Measurements from ENCODE around the gene ZMYM1. TPM values are rescaled to one million over a fixed set of nuclear protein-coding genes. Genes with fewer than 3 reads are reported as not detected.

Gene ZMYM1
- total RNA-seq: 10 to 100 TPM; 25.9 to 56.0 (median 39.6) TPM

GRCh38 chr1:35079003-35079930 is at the start of gene ZMYM1:
Gene ZMYM1, plus strand, starts transcription at chr1:35079385. Its CDS starts 14,603 bp downstream, at chr1:35093988.
- TF ChIP-seq CTCF (IDR thresholded peaks at IDR 0.05) (peak in 2 of 4 experiments; percentile 6 to 27), POLR2A (IDR thresholded peaks at IDR 0.05) (peak in 1 of 2 donors; percentile 46)
- H3K27ac ChIP-seq: peak within 1 kb of the TSS; percentile 88 to 91
- peak; percentile 77 to 86 for DNase-seq
- peak within 1 kb of the TSS; percentile 46 to 63 for H3K4me3 ChIP-seq
- intact Hi-C loops (cut with DNase I; ENCODE audit: low total_unique reads): no loop called here
- H3K36me3 ChIP-seq: no peaks in the 10 kb centered on the region
- no peaks in the 10 kb centered on the region for H3K27me3 ChIP-seq
- no peaks in the 10 kb centered on the region for H3K9me3 ChIP-seq
- peaks cover 0 to 6% of the 10 kb centered on the region in 2 donors for H3K4me1 ChIP-seq

GRCh38 chr1:35029761-35030160 is 49.4 kb upstream of the ZMYM1 start:
- Histone ChIP-seq H3K36me3 (no peaks in the 10 kb centered on the region), H3K4me3 (no peak overlapping the region), H3K27ac (no peak overlapping the region), H3K9me3 (no peaks in the 10 kb centered on the region), H3K4me1 (peaks cover 7% of the 10 kb centered on the region in 2 donors), H3K27me3 (no peaks in the 10 kb centered on the region)
- intact Hi-C loops (cut with DNase I; ENCODE audit: low total_unique reads): no loop called here
- TF ChIP-seq CTCF (IDR thresholded peaks at IDR 0.05) (no peak), POLR2A (IDR thresholded peaks at IDR 0.05) (no peak)
- no peak for DNase-seq

GRCh38 chr1:35030338-35030737 is 48.8 kb upstream of the ZMYM1 start:
- Histone ChIP-seq H3K4me1 (peaks cover 7% of the 10 kb centered on the region in 2 donors), H3K9me3 (no peaks in the 10 kb centered on the region), H3K27ac (peak overlapping the region; percentile 92 to 95), H3K27me3 (no peaks in the 10 kb centered on the region), H3K36me3 (no peaks in the 10 kb centered on the region), H3K4me3 (peak overlapping the region; percentile 48 to 76)
- TF ChIP-seq POLR2A (IDR thresholded peaks at IDR 0.05) (no peak), CTCF (IDR thresholded peaks at IDR 0.05) (no peak)
- no peak for DNase-seq
- intact Hi-C loops (cut with DNase I; ENCODE audit: low total_unique reads): no loop called here

GRCh38 chr1:35030756-35031446 is 48.3 kb upstream of the ZMYM1 start:
- intact Hi-C loops (cut with DNase I; ENCODE audit: low total_unique reads): no loop called here
- H3K4me1 ChIP-seq: peaks cover 7% of the 10 kb centered on the region in 2 donors
- no peaks in the 10 kb centered on the region for H3K27me3 ChIP-seq
- peak overlapping the region; percentile 48 to 76 for H3K4me3 ChIP-seq
- H3K27ac ChIP-seq: peak overlapping the region; percentile 92 to 95
- TF ChIP-seq POLR2A (IDR thresholded peaks at IDR 0.05): no peak
- TF ChIP-seq CTCF (IDR thresholded peaks at IDR 0.05): no peak
- DNase-seq: peak; percentile 23 to 24
- no peaks in the 10 kb centered on the region for H3K36me3 ChIP-seq
- no peaks in the 10 kb centered on the region for H3K9me3 ChIP-seq

- Histone ChIP-seq H3K9me3 (no peaks in the 10 kb centered on the region), H3K4me3 (peak overlapping the region in 1 of 2 donors; percentile 48), H3K36me3 (no peaks in the 10 kb centered on the region), H3K27me3 (no peaks in the 10 kb centered on the region), H3K27ac (peak overlapping the region in 1 of 2 donors; percentile 92), H3K4me1 (peaks cover 7% of the 10 kb centered on the region in 2 donors)
- TF ChIP-seq CTCF (IDR thresholded peaks at IDR 0.05): no peak
- TF ChIP-seq POLR2A (IDR thresholded peaks at IDR 0.05): no peak
- no peak for DNase-seq
- intact Hi-C loops (cut with DNase I; ENCODE audit: low total_unique reads): no loop called here
These were observed 46.8 kb upstream of the ZMYM1 start for GRCh38 chr1:35032384-35032739.

Data from uterus (tissue), 4 donors.